ENCODE data around the gene AIPL1. TPM values are rescaled to one million over a fixed set of nuclear protein-coding genes. Genes with fewer than 3 reads are reported as not detected.

AIPL1 gene
- total and polyA plus RNA-seq, 12 donors, result not detected

GRCh38 chr17:6465206-6466003 lies 30.5 kb upstream of the AIPL1 start:
- 83 to 89% (median 87%) methylated on average over 19 of the region's 19 CpGs for WGBS, 4 donors
- Histone ChIP-seq H3K9me3 (replicated peaks in 1 of 3) (no peaks in the 10 kb centered on the region), H3K4me1 (replicated peaks in 1 of 2) (no peaks in the 10 kb centered on the region), H3K36me3 (replicated peaks in 1 of 2) (no peaks in the 10 kb centered on the region), H3K4me3 (no peak overlapping the region), H3K27ac (no peak overlapping the region), H3K27me3 (no peaks in the 10 kb centered on the region)
- TF ChIP-seq CTCF (IDR thresholded peaks at IDR 0.05), result no peak
- TF ChIP-seq POLR2A (IDR thresholded peaks at IDR 0.05), result no peak
- intact Hi-C loops (cut with DNase I), result no loop called here
- DNase-seq, result no peak

- no peak overlapping the region for H3K27ac ChIP-seq
- H3K4me1 ChIP-seq (replicated peaks in 1 of 2), result no peaks in the 10 kb centered on the region
- no peak overlapping the region for H3K4me3 ChIP-seq
- WGBS, 4 donors, result 80 to 89% (median 85%) methylated on average over 5 to 14 of the region's 14 CpGs
- no peaks in the 10 kb centered on the region for H3K36me3 ChIP-seq (replicated peaks in 1 of 2)
- no peaks in the 10 kb centered on the region for H3K27me3 ChIP-seq
- no peak for DNase-seq
- no peak for TF ChIP-seq POLR2A (IDR thresholded peaks at IDR 0.05)
- no peaks in the 10 kb centered on the region for H3K9me3 ChIP-seq (replicated peaks in 1 of 3)
- intact Hi-C loops (cut with DNase I), result no loop called here
Measured at GRCh38 chr17:6464446-6465041, 29.6 kb upstream of the AIPL1 start.

- Histone ChIP-seq H3K27ac (no peak overlapping the region), H3K4me1 (replicated peaks in 1 of 2) (no peaks in the 10 kb centered on the region)
- intact Hi-C loops (cut with DNase I), result no loop called here
Measured at GRCh38 chr17:6463616-6464445, 28.9 kb upstream of the AIPL1 start.

GRCh38 chr17:6462692-6463091 lies 27.8 kb upstream of the AIPL1 start:
- H3K9me3 ChIP-seq (replicated peaks in 1 of 3), result no peaks in the 10 kb centered on the region
- TF ChIP-seq POLR2A (IDR thresholded peaks at IDR 0.05) (no peak), CTCF (IDR thresholded peaks at IDR 0.05) (no peak)
- no peak overlapping the region for H3K27ac ChIP-seq
- H3K27me3 ChIP-seq, result no peaks in the 10 kb centered on the region
- intact Hi-C loops (cut with DNase I), result no loop called here
- WGBS, 4 donors, result 86 to 95% (median 90%) methylated on average over 2 of the region's 2 CpGs
- DNase-seq, result no peak
- H3K36me3 ChIP-seq (replicated peaks in 1 of 2), result no peaks in the 10 kb centered on the region
- H3K4me3 ChIP-seq, result no peak overlapping the region
- peaks cover 1 to 7% of the 10 kb centered on the region in 2 donors for H3K4me1 ChIP-seq (replicated peaks in 1 of 2)

More at GRCh38 chr17:6463616-6464445, 28.9 kb upstream of the AIPL1 start:
- TF ChIP-seq CTCF (IDR thresholded peaks at IDR 0.05), result no peak
- no peak for TF ChIP-seq POLR2A (IDR thresholded peaks at IDR 0.05)
- Histone ChIP-seq H3K36me3 (replicated peaks in 1 of 2) (no peaks in the 10 kb centered on the region), H3K4me3 (no peak overlapping the region), H3K27me3 (no peaks in the 10 kb centered on the region), H3K9me3 (replicated peaks in 1 of 3) (no peaks in the 10 kb centered on the region)
- DNase-seq, result no peak
- 87 to 94% (median 91%) methylated on average over 9 to 24 of the region's 24 CpGs for WGBS, 4 donors
